ENCODE results near the gene SNRPE. TPM values are rescaled to one million over a fixed set of nuclear protein-coding genes. Genes with fewer than 3 reads are reported as not detected.

The SNRPE gene
- total and polyA plus RNA-seq, 12 donors = 30.1 to 146 (median 81.6) TPM

DNA sequence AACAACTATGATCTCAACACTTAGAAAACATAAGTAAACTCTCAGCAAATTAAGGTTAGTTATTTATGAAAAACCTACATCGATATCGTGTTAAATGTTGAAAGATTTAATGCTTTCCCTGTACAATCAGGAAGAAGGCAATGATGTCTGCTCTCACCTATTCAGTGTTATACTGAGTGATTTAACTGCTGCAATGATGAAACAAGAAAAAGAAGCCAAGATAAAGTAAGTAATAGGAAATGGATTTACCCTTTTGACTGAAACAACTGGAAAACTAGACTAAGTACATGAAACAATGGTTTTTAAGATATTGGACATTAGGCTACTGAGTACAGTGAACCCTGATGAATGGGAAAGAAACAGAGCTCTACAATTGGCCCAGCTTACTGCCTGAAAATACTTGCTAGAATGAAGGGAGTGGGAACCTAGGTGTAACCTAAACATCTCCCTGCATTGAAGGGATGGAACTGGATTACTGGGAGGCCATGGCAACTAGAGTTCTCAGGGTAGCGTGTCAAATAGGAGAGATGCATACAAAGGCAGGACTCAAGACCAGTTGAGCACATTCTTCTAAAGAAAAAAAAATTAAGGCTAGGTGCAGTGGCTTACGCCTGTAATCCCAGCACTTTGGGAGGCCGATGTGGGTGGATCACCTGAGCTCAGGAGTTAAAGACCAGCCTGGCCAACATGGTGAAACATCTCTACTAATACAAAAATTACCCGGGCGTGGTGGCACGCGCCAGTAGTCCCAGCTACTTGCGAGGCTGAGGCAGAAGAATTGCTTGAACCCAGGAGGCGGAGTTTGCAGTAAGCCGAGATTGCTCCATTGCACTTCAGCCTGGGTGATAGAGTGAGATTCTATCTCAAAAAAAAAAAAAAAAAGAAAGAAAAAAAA, 37.3 kb downstream of the SNRPE start:
- no peaks in the 10 kb centered on the region for H3K36me3 ChIP-seq (replicated peaks in 1 of 2)
- 92 to 95% (median 93%) methylated on average over 12 of the region's 12 CpGs for WGBS, 4 donors
- H3K27me3 ChIP-seq = no peaks in the 10 kb centered on the region
- H3K27ac ChIP-seq = no peak overlapping the region
- H3K9me3 ChIP-seq (replicated peaks in 1 of 3) = no peaks in the 10 kb centered on the region
- H3K4me1 ChIP-seq (replicated peaks in 1 of 2) = no peaks in the 10 kb centered on the region
- no peak overlapping the region for H3K4me3 ChIP-seq
- TF ChIP-seq POLR2A (IDR thresholded peaks at IDR 0.05) = no peak
- TF ChIP-seq, protein P1, sequence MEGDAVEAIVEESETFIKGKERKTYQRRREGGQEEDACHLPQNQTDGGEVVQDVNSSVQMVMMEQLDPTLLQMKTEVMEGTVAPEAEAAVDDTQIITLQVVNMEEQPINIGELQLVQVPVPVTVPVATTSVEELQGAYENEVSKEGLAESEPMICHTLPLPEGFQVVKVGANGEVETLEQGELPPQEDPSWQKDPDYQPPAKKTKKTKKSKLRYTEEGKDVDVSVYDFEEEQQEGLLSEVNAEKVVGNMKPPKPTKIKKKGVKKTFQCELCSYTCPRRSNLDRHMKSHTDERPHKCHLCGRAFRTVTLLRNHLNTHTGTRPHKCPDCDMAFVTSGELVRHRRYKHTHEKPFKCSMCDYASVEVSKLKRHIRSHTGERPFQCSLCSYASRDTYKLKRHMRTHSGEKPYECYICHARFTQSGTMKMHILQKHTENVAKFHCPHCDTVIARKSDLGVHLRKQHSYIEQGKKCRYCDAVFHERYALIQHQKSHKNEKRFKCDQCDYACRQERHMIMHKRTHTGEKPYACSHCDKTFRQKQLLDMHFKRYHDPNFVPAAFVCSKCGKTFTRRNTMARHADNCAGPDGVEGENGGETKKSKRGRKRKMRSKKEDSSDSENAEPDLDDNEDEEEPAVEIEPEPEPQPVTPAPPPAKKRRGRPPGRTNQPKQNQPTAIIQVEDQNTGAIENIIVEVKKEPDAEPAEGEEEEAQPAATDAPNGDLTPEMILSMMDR (IDR thresholded peaks at IDR 0.05) = no peak
- no peak for DNase-seq
- intact Hi-C loops (cut with DNase I) = no loop called here

DNA sequence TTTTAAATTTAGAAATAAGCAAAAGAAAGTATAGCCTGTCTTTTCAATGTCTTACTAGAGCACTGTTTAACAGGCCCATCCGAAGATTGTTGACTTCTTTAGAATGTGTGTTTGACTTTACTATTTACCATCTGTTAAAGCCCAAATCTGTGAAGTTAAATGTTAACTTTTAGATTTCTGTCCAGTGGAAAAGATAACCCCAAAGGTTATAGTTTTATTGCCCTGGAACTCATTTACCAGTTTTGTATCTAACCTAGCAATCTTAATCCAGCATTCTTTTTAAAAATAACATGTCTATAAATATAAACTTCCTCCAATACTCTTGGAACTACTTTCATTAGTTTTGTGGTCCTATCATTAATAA, 37.9 kb downstream of the SNRPE start:
- Histone ChIP-seq H3K27me3 (no peaks in the 10 kb centered on the region), H3K9me3 (replicated peaks in 1 of 3) (no peaks in the 10 kb centered on the region), H3K27ac (no peak overlapping the region), H3K4me3 (no peak overlapping the region), H3K4me1 (replicated peaks in 1 of 2) (no peaks in the 10 kb centered on the region), H3K36me3 (replicated peaks in 1 of 2) (no peaks in the 10 kb centered on the region)
- intact Hi-C loops (cut with DNase I) = no loop called here
- no peak for TF ChIP-seq POLR2A (IDR thresholded peaks at IDR 0.05)
- TF ChIP-seq, protein P1 (IDR thresholded peaks at IDR 0.05) = no peak
- no peak for DNase-seq
- WGBS, 4 donors = 75 to 94% (median 85%) methylated on average over 1 of the region's 1 CpG

DNA sequence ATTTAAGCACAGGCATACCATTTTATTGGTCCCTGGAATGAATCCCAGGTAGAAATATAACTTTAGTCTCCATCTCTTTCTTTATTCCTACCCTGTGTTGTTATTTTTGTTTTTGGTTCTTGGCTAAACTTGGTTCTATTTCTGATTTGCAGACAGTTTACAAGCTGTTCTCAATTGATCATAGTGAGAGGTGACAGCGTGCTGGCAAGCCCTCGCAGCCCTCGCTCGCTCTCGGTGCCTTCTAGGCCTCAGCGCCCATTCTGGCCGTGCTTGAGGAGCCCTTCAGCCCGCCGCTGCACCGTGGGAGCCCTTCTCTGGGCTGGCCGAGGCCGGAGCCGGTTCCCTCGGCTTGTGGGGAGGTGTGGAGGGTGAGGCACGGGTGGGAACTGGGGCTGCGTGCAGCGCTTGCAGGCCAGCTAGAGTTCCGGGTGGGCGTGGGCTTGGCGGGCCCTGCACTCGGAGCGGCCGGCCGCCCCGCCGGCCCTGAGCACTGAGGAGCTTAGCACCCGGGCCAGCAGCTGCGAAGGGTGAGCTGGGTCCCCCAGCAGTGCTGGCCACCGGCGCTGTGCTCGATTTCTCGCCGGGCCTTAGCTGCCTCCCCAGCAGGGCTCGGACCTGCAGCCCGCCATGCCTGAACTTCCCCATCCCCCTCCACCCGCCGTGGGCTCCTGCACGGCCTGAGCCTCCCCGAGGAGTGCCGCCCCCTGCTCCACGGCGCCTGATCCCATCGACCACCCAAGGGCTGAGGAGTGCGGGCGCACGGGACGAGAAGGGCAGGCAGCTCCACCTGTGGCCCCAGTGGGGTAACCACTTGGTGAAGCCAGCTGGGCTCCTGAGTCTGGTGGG, 38.7 kb downstream of the SNRPE start:
- 91 to 100% (median 94%) methylated on average over 2 to 47 of the region's 47 CpGs for WGBS, 4 donors
- no peaks in the 10 kb centered on the region for H3K4me1 ChIP-seq (replicated peaks in 1 of 2)
- intact Hi-C loops (cut with DNase I) = no loop called here
- H3K36me3 ChIP-seq (replicated peaks in 1 of 2) = no peaks in the 10 kb centered on the region
- H3K4me3 ChIP-seq = no peak overlapping the region
- no peaks in the 10 kb centered on the region for H3K27me3 ChIP-seq
- H3K27ac ChIP-seq = no peak overlapping the region
- no peak for DNase-seq
- H3K9me3 ChIP-seq (replicated peaks in 1 of 3) = no peaks in the 10 kb centered on the region
- TF ChIP-seq, protein P1 (IDR thresholded peaks at IDR 0.05) = no peak
- no peak for TF ChIP-seq POLR2A (IDR thresholded peaks at IDR 0.05)

DNA sequence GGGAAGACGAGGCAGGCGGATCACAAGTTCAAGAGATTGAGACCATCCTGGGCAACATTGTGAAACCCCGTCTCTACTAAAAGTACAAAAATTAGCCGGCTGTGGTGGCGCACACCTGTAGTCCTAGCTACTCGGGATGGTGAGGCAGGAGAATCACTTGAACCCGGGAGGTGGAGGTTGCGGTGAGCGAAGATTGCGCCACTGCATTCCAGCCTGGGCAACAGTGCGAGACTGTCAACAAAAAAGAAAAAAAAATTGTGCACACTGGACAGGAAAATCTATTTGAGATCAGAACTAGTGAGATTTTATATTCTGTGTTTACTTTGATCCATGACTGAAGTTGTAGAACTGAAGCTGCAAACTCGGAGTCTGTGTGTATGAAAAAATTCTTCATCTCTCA, 40.2 kb downstream of the SNRPE start:
- no peaks in the 10 kb centered on the region for H3K9me3 ChIP-seq (replicated peaks in 1 of 3)
- intact Hi-C loops (cut with DNase I) = no loop called here
- H3K36me3 ChIP-seq (replicated peaks in 1 of 2) = no peaks in the 10 kb centered on the region
- no peaks in the 10 kb centered on the region for H3K27me3 ChIP-seq
- no peak overlapping the region for H3K27ac ChIP-seq
- no peak for TF ChIP-seq POLR2A (IDR thresholded peaks at IDR 0.05)
- TF ChIP-seq, protein P1 (IDR thresholded peaks at IDR 0.05) = no peak
- no peaks in the 10 kb centered on the region for H3K4me1 ChIP-seq (replicated peaks in 1 of 2)
- DNase-seq = no peak
- H3K4me3 ChIP-seq = no peak overlapping the region
- WGBS, 4 donors = 86 to 93% (median 90%) methylated on average over 12 of the region's 12 CpGs

Measured in adrenal gland (tissue), 12 donors.